ENCODE data around the gene SRP14. TPM values are rescaled to one million over a fixed set of nuclear protein-coding genes. Genes with fewer than 3 reads are reported as not detected.

The SRP14 gene
- total RNA-seq, 1 experiment from 2014 or later: 223 TPM

GRCh38 chr15:39990706-39991105 is 48.3 kb downstream of the SRP14 start:
- peaks cover 33% of the 10 kb centered on the region for H3K36me3 Mint-ChIP-seq (ENCODE audit: insufficient read depth, unreplicated experiment)
- intact Hi-C loops (cut with micrococcal nuclease; ENCODE audit: unreplicated experiment): no loop called here
- Histone ChIP-seq H3K27me3 (replicated peaks; ENCODE audit: control insufficient read depth, insufficient read depth, low read length) (no peaks in the 10 kb centered on the region), H3K4me1 (no peaks in the 10 kb centered on the region), H3K9me3 (no peaks in the 10 kb centered on the region), H3K36me3 (ENCODE audit: control insufficient read depth, insufficient read depth, low read length) (no peaks in the 10 kb centered on the region; the same call in 1 of the 2 replicates), H3K4me3 (ENCODE audit: low read depth, low read length) (no peak overlapping the region)
- no TSS peak for BruUV-seq (replicated peaks)
- POLR2A ChIA-PET: no interaction called here
- no peaks in the 10 kb centered on the region for H3K4me1 Mint-ChIP-seq (ENCODE audit: low read depth, unreplicated experiment)
- no peaks in the 10 kb centered on the region for H3K27me3 Mint-ChIP-seq (ENCODE audit: insufficient read depth, unreplicated experiment)
- TF ChIP-seq CTCF (IDR thresholded peaks at IDR 0.05; ENCODE audit: insufficient read depth in 1 of 2, low read depth in 1 of 2, low read length in 1 of 2, severe bottlenecking in 1 of 2, unreplicated experiment in 1 of 2): no peak
- H3K27ac Mint-ChIP-seq (ENCODE audit: unreplicated experiment): no peak overlapping the region
- no peaks in the 10 kb centered on the region for H3K9me3 Mint-ChIP-seq (ENCODE audit: unreplicated experiment)
- CTCF ChIA-PET: no interaction called here
- DNase-seq: no peak
- H3K4me3 Mint-ChIP-seq (ENCODE audit: unreplicated experiment): no peak overlapping the region

- intact Hi-C loops (cut with micrococcal nuclease; ENCODE audit: unreplicated experiment): no loop called here
- no peaks in the 10 kb centered on the region for H3K27me3 Mint-ChIP-seq (ENCODE audit: insufficient read depth, unreplicated experiment)
- H3K4me1 Mint-ChIP-seq (ENCODE audit: low read depth, unreplicated experiment): no peaks in the 10 kb centered on the region
- ChIA-PET CTCF (no interaction called here), POLR2A (no interaction called here)
- BruUV-seq (replicated peaks): no TSS peak
- H3K27me3 ChIP-seq (replicated peaks; ENCODE audit: control insufficient read depth, insufficient read depth, low read length): no peaks in the 10 kb centered on the region
- no peak overlapping the region for H3K4me3 ChIP-seq (ENCODE audit: low read depth, low read length)
- no peak for DNase-seq
- no peak overlapping the region for H3K27ac Mint-ChIP-seq (ENCODE audit: unreplicated experiment)
- no peaks in the 10 kb centered on the region for H3K9me3 ChIP-seq
- no peaks in the 10 kb centered on the region; the same call in 1 of the 2 replicates for H3K36me3 ChIP-seq (ENCODE audit: control insufficient read depth, insufficient read depth, low read length)
- H3K36me3 Mint-ChIP-seq (ENCODE audit: insufficient read depth, unreplicated experiment): peaks cover 32% of the 10 kb centered on the region
- no peaks in the 10 kb centered on the region for H3K4me1 ChIP-seq
- H3K9me3 Mint-ChIP-seq (ENCODE audit: unreplicated experiment): no peaks in the 10 kb centered on the region
- no peak overlapping the region for H3K4me3 Mint-ChIP-seq (ENCODE audit: unreplicated experiment)
- TF ChIP-seq CTCF (IDR thresholded peaks at IDR 0.05; ENCODE audit: insufficient read depth in 1 of 2, low read depth in 1 of 2, low read length in 1 of 2, severe bottlenecking in 1 of 2, unreplicated experiment in 1 of 2): no peak
Observed at GRCh38 chr15:39987821-39988220, 51.2 kb downstream of the SRP14 start.

Other genes with a start within 250 kb of the SRP14 start
- 9.8 and 14.4 TPM in 2 replicates for gene GPR176, start 118.9 kb downstream of the SRP14 start, total RNA-seq (2022)
- 33.8 and 38.3 TPM in 2 replicates for gene EIF2AK4, start 105.1 kb downstream of the SRP14 start, total RNA-seq (2022)
- gene BMF, start 69.7 kb upstream of the SRP14 start, total RNA-seq (2022): 78.2 and 81.5 TPM in 2 replicates
- 62.7 and 73.5 TPM in 2 replicates for gene BUB1B, start 121.9 kb upstream of the SRP14 start, total RNA-seq (2022)
- gene PAK6, start 199.9 kb upstream of the SRP14 start, total RNA-seq (2022): 19.9 and 20.7 TPM in 2 replicates
- 0.28 and 0.79 TPM in 2 replicates for gene ANKRD63, start 243.9 kb upstream of the SRP14 start, total RNA-seq (2022)

Data from Caco-2 (cell line).